Lower leg skin (tissue), 4 donors: ENCODE measurements around the gene CDH11. TPM values are rescaled to one million over a fixed set of nuclear protein-coding genes. Genes with fewer than 3 reads are reported as not detected.

Source experiments
- DNase-seq, 2 donors: peaks; one replicate each; pipeline ENCODE4 v3.0.0-alpha.2; 2019; ENCODE audit warnings: low spot score in 2 of 2
- H3K4me3 ChIP-seq: fragments of 200-600 bp; sonication (generic); 2 replicates; pipeline ENCODE4 v1.5.1; 2017; ENCODE audit warnings: mild to moderate bottlenecking, low read depth; ENCODE audit not compliant: poor library complexity, severe bottlenecking
- POLR2A ChIP-seq, 2 donors: fragments of 450-650 bp; IDR thresholded peaks; one replicate each; pipeline ENCODE4 v1.6.1; 2016 to 2017; ENCODE audit warnings: antibody characterized with exemption in 2 of 2, mild to moderate bottlenecking in 1 of 2, moderate library complexity in 1 of 2
- WGBS, 2 donors: methylation state at CpG; one replicate each; pipeline ENCODE4 v1.1.5; 2018; 5-methylcytosine and 5-hydroxymethylcytosine counted together
- intact Hi-C: fragments of 100-400 bp; cut with DNase I; formaldehyde crosslinking; loops from one replicate; pipeline ENCODE4 v1.15.0; 2023; ENCODE audit warnings: low total_unique reads
- total RNA-seq, 4 donors: library from RNA; depleted of rRNA; stranded (reverse); fragments of >200 nt; gene quantifications; one replicate each; pipeline ENCODE4 v1.1.0, GENCODE V29; 2016
- TF ChIP-seq, protein P1 (sequence below), 3 donors: fragments of 450-650 bp; IDR thresholded peaks; one replicate each; pipeline ENCODE4 v1.5.1; 2016; ENCODE audit warnings: antibody characterized with exemption in 3 of 3, mild to moderate bottlenecking in 3 of 3, moderate library complexity in 2 of 3

CDH11 gene
- total RNA-seq, 4 donors from 2014 or later = 37.4 to 78.8 (median 47.5) TPM

DNA sequence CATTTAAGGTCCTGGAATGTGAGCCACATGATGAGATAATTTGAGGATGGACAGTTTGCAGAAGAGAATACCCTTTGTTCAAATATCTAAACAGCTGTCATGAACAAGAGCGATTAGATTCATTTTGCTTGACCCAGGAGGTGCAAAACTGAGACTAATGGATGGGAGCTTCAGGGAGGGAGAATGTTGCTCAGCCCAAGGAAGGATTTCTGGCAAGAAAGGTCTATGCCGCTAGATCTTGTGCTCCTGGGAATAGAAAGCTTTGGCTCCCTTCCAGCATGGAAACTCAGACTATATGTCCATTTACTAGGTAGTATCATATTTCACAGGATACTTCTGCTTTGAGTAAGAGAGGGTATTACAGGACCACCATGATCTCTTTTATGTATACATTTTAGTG lies 14.8 kb upstream of the CDH11 start:
- no peak for TF ChIP-seq POLR2A (IDR thresholded peaks at IDR 0.05)
- TF ChIP-seq, protein P1, sequence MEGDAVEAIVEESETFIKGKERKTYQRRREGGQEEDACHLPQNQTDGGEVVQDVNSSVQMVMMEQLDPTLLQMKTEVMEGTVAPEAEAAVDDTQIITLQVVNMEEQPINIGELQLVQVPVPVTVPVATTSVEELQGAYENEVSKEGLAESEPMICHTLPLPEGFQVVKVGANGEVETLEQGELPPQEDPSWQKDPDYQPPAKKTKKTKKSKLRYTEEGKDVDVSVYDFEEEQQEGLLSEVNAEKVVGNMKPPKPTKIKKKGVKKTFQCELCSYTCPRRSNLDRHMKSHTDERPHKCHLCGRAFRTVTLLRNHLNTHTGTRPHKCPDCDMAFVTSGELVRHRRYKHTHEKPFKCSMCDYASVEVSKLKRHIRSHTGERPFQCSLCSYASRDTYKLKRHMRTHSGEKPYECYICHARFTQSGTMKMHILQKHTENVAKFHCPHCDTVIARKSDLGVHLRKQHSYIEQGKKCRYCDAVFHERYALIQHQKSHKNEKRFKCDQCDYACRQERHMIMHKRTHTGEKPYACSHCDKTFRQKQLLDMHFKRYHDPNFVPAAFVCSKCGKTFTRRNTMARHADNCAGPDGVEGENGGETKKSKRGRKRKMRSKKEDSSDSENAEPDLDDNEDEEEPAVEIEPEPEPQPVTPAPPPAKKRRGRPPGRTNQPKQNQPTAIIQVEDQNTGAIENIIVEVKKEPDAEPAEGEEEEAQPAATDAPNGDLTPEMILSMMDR (IDR thresholded peaks at IDR 0.05) = no peak
- 64 to 77% methylated on average over 2 of the region's 2 CpGs for whole genome bisulfite sequencing, 2 donors
- no peak overlapping the region for H3K4me3 ChIP-seq
- DNase-seq = no peak
- intact Hi-C loops = no loop called here

DNA sequence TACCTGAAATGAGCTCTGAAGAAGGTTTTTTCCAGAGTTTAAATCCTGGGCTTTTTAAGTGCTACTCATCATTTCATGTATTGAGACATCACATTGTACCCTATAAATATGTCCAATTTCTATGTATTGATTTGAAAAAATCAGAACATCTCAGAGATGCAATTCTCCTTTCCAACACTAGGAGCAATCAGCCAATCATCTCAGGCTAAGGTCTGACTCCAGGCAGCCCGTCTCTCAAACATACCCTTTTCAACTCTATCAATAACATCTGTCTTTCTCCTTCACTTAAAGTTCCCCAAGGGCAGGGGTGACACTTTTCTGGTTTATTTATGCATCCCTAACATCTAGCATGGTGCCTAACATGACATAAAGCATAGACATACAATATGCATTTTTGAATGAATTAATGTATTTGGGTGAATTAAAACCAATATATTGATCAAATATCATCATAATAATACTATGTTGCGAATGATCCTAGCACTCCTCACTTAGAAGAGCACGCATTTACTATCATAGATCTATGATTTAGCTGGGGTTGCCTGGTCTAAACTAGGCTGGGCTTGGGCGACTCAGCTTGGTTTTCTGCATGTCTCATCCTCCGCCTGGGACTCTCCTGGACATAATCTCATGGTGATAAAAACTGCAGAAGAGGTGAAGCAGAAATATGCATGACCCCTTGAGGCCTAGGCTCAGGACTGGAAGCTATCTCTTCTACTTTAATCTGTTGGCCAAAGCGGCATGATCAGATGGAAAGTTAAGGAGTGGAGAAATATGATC lies 5.2 kb upstream of the CDH11 start:
- 88 to 93% methylated on average over 6 of the region's 6 CpGs for WGBS, 2 donors
- intact Hi-C loops = no loop called here
- DNase-seq = no peak
- no peak overlapping the region for H3K4me3 ChIP-seq
- TF ChIP-seq, protein P1 (IDR thresholded peaks at IDR 0.05) = no peak
- TF ChIP-seq POLR2A (IDR thresholded peaks at IDR 0.05) = no peak

DNA sequence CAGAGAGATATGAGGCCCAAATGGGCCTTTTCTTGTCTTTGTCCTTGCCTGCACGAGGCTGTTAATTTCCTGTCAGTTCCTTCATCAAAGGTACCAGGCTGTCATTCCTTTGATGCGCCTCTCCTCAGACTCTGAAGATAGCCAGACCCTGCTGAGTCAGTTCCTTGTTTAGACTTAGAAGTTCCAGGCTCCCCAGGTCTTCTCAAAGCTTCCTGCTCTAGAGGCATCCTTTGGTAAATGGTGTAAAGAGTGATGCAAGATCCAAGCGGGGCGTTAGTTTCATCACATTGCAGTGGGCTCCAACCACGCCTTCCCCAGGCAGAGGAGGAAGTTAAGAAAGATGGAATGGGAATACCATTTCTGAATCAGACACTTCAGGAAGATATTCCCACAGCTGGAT lies 4.0 kb upstream of the CDH11 start:
- H3K4me3 ChIP-seq = no peak overlapping the region
- DNase-seq = no peak
- TF ChIP-seq, protein P1 (IDR thresholded peaks at IDR 0.05) = no peak
- TF ChIP-seq POLR2A (IDR thresholded peaks at IDR 0.05) = no peak
- intact Hi-C loops = no loop called here
- 64 to 67% methylated on average over 5 of the region's 5 CpGs for WGBS, 2 donors

DNA sequence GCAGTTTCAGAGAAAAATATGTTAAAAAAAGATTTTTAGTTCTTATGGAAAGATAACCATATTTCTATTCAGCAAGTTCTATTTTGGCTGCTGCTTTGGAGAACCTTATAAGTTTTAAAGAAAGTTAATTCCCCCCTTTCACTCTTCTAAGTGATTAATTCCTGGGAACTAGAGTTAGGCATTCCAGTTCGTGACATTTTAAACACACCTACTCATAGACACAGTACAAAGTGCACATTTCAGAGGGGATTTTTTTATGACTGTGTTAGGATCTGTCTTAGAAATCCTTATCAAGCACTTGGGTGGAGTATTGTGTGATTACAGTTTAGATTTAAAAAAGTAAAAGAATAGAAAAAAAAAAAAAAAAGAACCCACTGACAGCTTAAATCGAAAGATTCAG lies 3.5 kb upstream of the CDH11 start:
- intact Hi-C loops = no loop called here
- no peak overlapping the region for H3K4me3 ChIP-seq
- DNase-seq = no peak
- WGBS, 2 donors = 27 to 35% methylated on average over 2 of the region's 2 CpGs
- TF ChIP-seq, protein P1 (IDR thresholded peaks at IDR 0.05) = no peak
- no peak for TF ChIP-seq POLR2A (IDR thresholded peaks at IDR 0.05)

DNA sequence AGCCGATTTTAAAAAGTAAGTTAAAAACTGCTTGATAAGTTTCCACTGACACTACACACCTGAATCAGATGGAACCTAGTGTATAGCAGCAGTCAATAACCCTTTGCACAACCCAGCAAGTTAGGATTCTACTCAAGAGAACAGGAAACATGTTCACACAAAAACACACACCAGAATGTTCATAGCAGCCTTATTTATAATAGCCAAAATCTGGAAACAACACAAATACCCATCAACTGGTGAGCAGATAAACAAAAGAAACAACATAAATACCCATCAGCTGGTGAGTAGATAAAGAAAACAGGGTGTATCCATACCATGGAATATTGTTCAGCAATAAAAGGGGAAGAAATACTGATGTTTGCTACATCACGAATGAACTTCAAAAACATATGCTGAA lies 2.7 kb upstream of the CDH11 start:
- intact Hi-C loops = no loop called here
- no peak for DNase-seq
- H3K4me3 ChIP-seq = no peak overlapping the region
- no peak for TF ChIP-seq POLR2A (IDR thresholded peaks at IDR 0.05)
- TF ChIP-seq, protein P1 (IDR thresholded peaks at IDR 0.05) = no peak
- WGBS, 2 donors = 62 to 76% methylated on average over 2 of the region's 2 CpGs

DNA sequence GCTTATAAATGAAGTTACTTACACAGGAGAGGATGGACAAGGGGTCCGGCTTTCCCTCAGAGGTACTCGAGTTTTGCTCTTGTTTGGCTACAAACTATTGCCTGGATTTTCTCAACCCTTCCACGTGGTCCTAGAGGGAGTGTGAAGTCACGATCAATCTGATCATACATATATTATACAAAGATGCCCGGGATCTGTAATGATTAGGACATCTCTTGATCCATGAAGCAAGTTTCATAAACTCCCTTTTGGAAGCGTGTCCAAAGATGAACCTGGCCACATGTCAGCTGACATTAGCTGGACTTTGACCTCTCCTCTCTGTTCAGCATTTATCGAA lies 2.3 kb upstream of the CDH11 start:
- DNase-seq = no peak
- H3K4me3 ChIP-seq = no peak overlapping the region
- whole genome bisulfite sequencing, 2 donors = 52 to 65% methylated on average over 7 of the region's 7 CpGs
- intact Hi-C loops = no loop called here
- TF ChIP-seq, protein P1 (IDR thresholded peaks at IDR 0.05) = no peak
- TF ChIP-seq POLR2A (IDR thresholded peaks at IDR 0.05) = no peak
